ENCODE data around the gene DOLK.

Gene DOLK

GRCh38 chr9:128903079-128903461 is 44.3 kb downstream of the DOLK start:
- Histone ChIP-seq H3K27me3 (ENCODE audit: insufficient read depth, low read length) (no peaks in the 10 kb centered on the region), H3K9me2 (ENCODE audit: low read depth, low read length) (no peaks in the 10 kb centered on the region), H3K36me3 (ENCODE audit: insufficient read depth, low read length) (peaks cover 22% of the 10 kb centered on the region), H3K27ac (ENCODE audit: low read depth, low read length, poor library complexity, severe bottlenecking) (peak overlapping the region; percentile 64), H2AFZ (ENCODE audit: low read length) (no peak overlapping the region), H3K4me1 (ENCODE audit: insufficient read depth, low read length, severe bottlenecking) (peaks cover 17% of the 10 kb centered on the region), H3F3A (ENCODE audit: insufficient read depth, low read length) (no peaks in the 10 kb centered on the region), H3K9me3 (ENCODE audit: low read length) (no peaks in the 10 kb centered on the region), H3K4me2 (ENCODE audit: low read length) (no peak overlapping the region), H4K20me1 (ENCODE audit: insufficient read depth, low read length) (no peaks in the 10 kb centered on the region), H3K4me3 (ENCODE audit: low read depth, low read length, poor library complexity, severe bottlenecking) (no peak overlapping the region), H3K9ac (ENCODE audit: low read length) (no peak overlapping the region; the same call in 1 of the 2 replicates), H3K79me2 (ENCODE audit: insufficient read depth, low read length) (no peaks in the 10 kb centered on the region)
- TF ChIP-seq CTCF (IDR thresholded peaks at IDR 0.05; ENCODE audit: low read length), result no peak

- no peaks in the 10 kb centered on the region for H3F3A ChIP-seq (ENCODE audit: insufficient read depth, low read length)
- H3K27me3 ChIP-seq (ENCODE audit: insufficient read depth, low read length), result no peaks in the 10 kb centered on the region
- H3K36me3 ChIP-seq (ENCODE audit: insufficient read depth, low read length), result peaks cover 17% of the 10 kb centered on the region
- no peaks in the 10 kb centered on the region for H3K9me2 ChIP-seq (ENCODE audit: low read depth, low read length)
- H4K20me1 ChIP-seq (ENCODE audit: insufficient read depth, low read length), result no peaks in the 10 kb centered on the region
- no peak overlapping the region for H2AFZ ChIP-seq (ENCODE audit: low read length)
- H3K27ac ChIP-seq (ENCODE audit: low read depth, low read length, poor library complexity, severe bottlenecking), result peak overlapping the region; percentile 64
- H3K4me1 ChIP-seq (ENCODE audit: insufficient read depth, low read length, severe bottlenecking), result peaks cover 17% of the 10 kb centered on the region
- H3K9me3 ChIP-seq (ENCODE audit: low read length), result no peaks in the 10 kb centered on the region
- H3K4me2 ChIP-seq (ENCODE audit: low read length), result peak overlapping the region; percentile 20; the same call in 1 of the 2 replicates
- H3K4me3 ChIP-seq (ENCODE audit: low read depth, low read length, poor library complexity, severe bottlenecking), result no peak overlapping the region
- H3K9ac ChIP-seq (ENCODE audit: low read length), result peak overlapping the region; percentile 35; the same call in 1 of the 2 replicates
- TF ChIP-seq EZH2 (IDR thresholded peaks at IDR 0.05; ENCODE audit: borderline replicate concordance, low read length) (no peak), CTCF (IDR thresholded peaks at IDR 0.05; ENCODE audit: low read length) (no peak)
- H3K79me2 ChIP-seq (ENCODE audit: insufficient read depth, low read length), result no peaks in the 10 kb centered on the region
Observed at GRCh38 chr9:128902351-128903078, 44.9 kb downstream of the DOLK start.

- no peaks in the 10 kb centered on the region for H3K9me3 ChIP-seq (ENCODE audit: low read length)
- peaks cover 17% of the 10 kb centered on the region for H3K4me1 ChIP-seq (ENCODE audit: insufficient read depth, low read length, severe bottlenecking)
- peak overlapping the region; percentile 20; the same call in 1 of the 2 replicates for H3K4me2 ChIP-seq (ENCODE audit: low read length)
- H3F3A ChIP-seq (ENCODE audit: insufficient read depth, low read length), result no peaks in the 10 kb centered on the region
- peak overlapping the region; percentile 2; the same call in 1 of the 2 replicates for H3K9ac ChIP-seq (ENCODE audit: low read length)
- no peak overlapping the region for H2AFZ ChIP-seq (ENCODE audit: low read length)
- peaks cover 15% of the 10 kb centered on the region; the same call in 1 of the 2 replicates for H3K36me3 ChIP-seq (ENCODE audit: insufficient read depth, low read length)
- no peaks in the 10 kb centered on the region for H4K20me1 ChIP-seq (ENCODE audit: insufficient read depth, low read length)
- H3K4me3 ChIP-seq (ENCODE audit: low read depth, low read length, poor library complexity, severe bottlenecking), result no peak overlapping the region
- H3K79me2 ChIP-seq (ENCODE audit: insufficient read depth, low read length), result no peaks in the 10 kb centered on the region
- no peaks in the 10 kb centered on the region for H3K9me2 ChIP-seq (ENCODE audit: low read depth, low read length)
- H3K27ac ChIP-seq (ENCODE audit: low read depth, low read length, poor library complexity, severe bottlenecking), result peak overlapping the region; percentile 64
- no peak for TF ChIP-seq EZH2 (IDR thresholded peaks at IDR 0.05; ENCODE audit: borderline replicate concordance, low read length)
- TF ChIP-seq CTCF (IDR thresholded peaks at IDR 0.05; ENCODE audit: low read length), result no peak
- H3K27me3 ChIP-seq (ENCODE audit: insufficient read depth, low read length), result no peaks in the 10 kb centered on the region
Observed at GRCh38 chr9:128901822-128902221, 45.6 kb downstream of the DOLK start.
